ENCODE measurements around the gene SMIM38.

Gene SMIM38

DNA sequence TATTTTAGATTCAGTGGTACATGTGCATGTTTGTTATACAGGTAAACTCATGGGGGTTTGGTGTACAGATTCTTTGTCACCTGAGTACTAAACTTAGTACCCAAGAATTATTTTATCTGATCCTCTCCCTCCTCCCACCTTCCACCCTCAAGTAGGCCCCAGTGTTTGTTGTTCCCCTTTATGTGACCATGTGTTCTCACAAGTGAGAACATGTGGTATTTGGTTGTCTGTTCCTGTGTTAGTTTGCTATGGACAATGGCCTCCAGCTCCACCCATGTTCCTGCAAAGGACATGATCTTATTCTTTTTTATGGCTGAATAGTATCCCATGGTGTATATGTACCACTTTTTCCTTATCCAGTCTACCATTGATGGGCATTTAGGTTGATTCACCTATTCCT, 6.8 kb downstream of the SMIM38 start:
- DNase-seq = no peak

- DNase-seq = no peak
These were observed 8.1 kb downstream of the SMIM38 start for GRCh38 chr11:69163842-69164241.

DNA sequence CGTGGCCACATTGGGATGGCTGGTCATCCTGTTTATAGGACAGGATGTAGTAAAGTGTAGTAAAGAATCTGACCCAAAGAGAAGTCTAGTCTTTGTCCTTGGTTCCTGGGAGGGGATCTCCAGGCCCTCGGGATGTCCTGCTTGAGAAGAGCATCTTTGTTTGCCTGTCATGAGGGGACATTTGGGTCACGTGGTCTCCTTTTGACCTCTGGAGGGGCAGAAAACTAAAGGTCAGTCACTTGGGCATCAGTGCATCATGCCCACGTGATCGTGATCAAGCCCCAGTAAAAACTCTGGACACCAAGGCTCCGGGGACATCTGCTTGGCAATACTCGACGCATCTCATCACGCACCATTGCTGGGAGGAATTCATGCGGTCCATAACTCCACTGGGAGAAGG, 9.1 kb downstream of the SMIM38 start:
- no peak for DNase-seq

GRCh38 chr11:69165775-69166174, 10.0 kb downstream of the SMIM38 start:
- no peak for DNase-seq

DNA sequence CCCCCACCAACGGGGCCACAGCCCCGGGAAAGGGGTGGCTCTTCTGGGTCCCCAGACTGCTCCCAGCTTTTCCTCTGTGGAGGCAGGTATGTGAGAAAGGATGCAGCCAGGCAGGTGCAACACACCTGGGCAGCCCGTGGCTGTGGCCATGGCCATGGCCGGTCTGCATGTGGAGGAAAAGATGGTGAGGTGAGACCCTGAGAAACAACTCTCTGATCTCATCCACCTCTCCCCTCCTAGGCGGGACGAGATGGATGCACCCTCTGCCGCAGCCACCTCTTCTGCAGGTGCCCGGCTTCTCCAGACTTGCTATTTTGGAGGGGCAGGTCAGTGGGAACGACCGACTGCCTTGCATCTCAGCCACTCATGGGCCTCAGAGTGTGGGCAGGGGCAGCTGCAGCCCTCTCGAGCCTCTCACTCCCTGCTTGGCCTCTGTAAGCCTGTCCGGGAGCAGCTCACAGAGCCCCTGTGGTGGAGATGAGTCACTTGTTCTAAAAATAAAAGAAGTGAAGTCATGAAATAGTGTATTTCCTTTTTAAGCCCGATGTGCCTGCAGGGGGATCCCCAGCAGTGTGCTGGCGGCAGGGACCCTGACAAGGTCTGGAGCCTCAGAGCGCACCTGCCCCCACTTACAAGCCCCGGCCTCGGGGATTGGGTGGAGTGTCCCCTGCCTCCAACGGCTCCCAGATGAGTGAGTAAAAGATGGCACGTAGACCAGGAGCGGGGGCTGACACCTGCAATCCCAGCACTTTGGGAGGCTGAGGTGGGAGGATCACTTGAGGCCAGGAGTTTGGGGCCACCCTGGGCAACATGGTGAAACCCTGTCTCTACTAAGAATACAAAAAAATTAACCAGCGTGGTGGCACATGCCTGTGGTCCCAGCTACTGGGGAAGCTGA, 10.7 kb downstream of the SMIM38 start:
- DNase-seq = no peak

DNA sequence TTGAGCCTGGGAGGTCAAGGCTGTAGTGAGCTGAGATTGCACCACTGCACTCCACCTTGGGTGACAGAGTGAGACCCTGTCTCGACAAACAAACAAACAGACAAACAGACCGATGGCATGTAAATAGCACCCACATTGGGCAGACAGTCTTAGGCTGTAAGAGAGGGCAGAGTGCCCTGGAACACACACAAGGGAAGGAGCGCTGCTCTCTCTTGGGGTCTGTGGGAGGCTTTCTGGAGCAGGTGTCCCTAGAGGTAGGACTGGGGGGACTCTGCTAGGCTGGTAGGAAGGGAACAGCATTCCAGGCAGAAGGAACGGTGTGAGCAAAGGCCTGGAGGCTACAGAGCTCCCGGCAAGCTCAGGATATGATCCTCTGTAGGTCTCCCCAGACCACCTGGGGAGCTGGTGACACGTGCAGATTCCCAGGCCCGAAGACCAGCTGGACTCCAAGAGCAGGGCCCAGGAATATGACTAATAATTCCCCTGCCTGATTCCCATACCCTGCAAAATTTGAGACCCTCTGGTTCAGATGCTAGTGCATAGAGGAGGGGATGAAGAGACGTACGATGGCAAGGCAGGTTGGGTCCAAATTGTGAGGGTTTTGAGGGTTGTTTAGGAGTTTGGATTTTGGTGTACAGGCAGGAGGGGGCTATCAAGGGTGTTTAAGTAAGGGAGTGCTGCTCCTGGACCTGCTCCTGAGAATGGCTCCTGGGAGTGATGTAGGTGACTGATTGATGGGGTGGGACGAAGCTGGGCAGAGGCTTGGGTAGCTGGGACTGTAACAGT, 11.6 kb downstream of the SMIM38 start:
- no peak for DNase-seq

GRCh38 chr11:69167916-69168691, 12.4 kb downstream of the SMIM38 start:
- no peak for DNase-seq

DNA sequence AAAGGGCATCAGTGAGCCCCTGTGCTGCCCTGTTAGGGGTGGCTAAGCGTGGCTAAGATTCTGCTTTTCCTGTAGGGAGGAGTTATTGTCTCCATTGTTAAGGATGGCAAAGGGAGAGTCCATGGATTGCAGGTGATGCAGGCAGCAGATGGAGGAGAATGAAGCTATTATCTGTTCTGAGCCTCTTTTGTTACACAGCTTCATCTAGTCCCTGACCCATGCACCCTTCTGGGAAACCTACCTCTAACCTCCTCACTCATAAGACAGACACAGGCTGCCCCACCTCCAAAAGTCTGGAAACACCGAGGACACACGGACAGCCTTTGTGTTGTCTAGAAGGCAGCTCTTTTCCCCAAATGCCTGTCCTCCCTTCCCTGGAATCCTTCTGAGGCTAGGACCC, 13.7 kb downstream of the SMIM38 start:
- no peak for DNase-seq

GRCh38 chr11:69170704-69171103, 15.0 kb downstream of the SMIM38 start:
- no peak for DNase-seq

GRCh38 chr11:69171476-69172240, 15.9 kb downstream of the SMIM38 start:
- DNase-seq = no peak

- no peak for DNase-seq
These were observed 16.9 kb downstream of the SMIM38 start for GRCh38 chr11:69172674-69173073.

DNA sequence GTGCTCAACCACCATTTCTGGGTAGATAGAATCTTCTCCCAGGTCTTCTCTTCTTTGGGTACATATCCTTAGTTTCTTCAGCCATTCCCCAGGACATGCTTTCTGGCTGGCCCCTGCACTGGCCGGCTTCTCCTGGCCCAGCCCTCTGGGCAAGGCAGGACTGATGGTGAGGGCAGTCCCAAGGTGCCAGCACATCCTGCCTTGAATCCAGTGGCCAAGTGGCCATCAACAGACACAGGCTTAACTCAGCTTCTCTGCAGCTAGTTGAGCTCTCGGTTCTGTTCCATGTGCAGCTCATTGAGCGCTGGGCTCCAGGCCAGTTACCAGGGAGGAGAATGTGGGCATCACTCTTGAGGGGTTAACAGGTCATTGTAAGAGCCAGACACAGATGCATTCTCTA, 17.6 kb downstream of the SMIM38 start:
- DNase-seq = no peak

DNA sequence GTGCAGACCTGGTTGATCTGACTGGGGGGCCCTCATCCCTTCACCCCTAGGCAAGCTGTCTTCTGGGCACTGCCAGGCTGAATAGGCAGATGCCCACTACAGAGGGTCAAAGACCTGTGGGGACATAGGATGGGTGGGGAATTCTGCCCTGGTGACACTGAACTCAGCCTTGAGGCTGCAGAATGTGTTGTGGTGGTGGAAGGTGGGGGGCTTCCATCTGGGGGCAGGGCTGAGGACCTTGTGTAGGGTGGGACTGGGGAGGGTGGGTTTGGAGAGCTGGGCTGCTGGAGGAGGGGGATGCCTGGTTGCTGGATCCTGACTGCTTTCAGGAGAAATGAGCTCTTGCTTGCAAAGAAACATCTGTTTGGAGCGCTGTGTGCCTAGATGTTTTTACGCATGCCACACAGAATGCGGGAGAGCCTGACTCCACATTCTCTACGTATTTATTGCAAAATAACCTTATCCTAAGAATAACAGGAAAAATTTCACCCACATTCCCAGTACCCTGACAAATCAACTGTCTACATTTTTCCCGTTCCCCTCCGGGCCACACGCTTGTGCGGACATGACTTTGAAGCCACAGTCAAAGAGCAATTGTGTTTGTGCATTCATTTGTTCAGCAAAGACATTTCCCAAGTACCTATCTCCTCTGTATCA, 18.3 kb downstream of the SMIM38 start:
- no peak for DNase-seq

- no peak for DNase-seq
These were observed 19.1 kb downstream of the SMIM38 start for GRCh38 chr11:69174841-69175240.

DNA sequence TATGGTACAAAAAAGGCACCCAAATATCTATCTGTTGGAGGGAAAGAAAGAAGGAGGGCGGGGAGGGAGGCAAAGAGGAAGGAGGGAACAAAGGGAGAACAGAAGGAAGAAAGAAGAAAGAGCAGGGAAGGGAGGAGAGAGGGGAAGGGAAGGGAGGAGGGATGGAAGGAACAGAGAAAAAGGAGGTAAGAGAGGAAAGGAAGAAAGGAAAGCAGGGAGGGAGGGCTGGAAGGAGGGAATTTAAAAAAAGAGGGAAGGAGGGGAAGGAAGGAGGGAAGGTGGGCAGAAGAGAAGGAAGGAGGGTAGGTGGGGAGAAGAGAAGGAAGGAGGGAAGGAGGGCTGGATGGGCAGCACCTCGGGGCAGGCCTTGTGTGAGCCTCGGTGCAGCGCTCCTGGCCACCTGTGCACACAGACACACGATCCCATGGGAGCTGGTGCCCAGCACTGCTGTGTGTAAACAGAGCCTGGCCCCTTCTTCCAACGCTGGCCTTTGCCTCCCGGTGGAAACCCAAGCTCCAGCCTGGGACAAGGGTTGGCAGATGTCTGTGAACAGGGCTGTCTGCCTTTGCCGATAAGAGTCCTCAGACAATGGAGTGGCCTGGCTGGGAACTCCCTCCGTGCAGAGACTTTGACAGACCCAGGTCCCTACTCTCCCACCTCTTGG, 23.2 kb downstream of the SMIM38 start:
- no peak for DNase-seq

GRCh38 chr11:69180226-69180625, 24.5 kb downstream of the SMIM38 start:
- DNase-seq = no peak

GRCh38 chr11:69180726-69181125, 25.0 kb downstream of the SMIM38 start:
- no peak for DNase-seq

- no peak for DNase-seq
These were observed 27.9 kb downstream of the SMIM38 start for GRCh38 chr11:69183613-69184012.

- no peak for DNase-seq
These were observed 30.9 kb downstream of the SMIM38 start for GRCh38 chr11:69186316-69187260.

DNA sequence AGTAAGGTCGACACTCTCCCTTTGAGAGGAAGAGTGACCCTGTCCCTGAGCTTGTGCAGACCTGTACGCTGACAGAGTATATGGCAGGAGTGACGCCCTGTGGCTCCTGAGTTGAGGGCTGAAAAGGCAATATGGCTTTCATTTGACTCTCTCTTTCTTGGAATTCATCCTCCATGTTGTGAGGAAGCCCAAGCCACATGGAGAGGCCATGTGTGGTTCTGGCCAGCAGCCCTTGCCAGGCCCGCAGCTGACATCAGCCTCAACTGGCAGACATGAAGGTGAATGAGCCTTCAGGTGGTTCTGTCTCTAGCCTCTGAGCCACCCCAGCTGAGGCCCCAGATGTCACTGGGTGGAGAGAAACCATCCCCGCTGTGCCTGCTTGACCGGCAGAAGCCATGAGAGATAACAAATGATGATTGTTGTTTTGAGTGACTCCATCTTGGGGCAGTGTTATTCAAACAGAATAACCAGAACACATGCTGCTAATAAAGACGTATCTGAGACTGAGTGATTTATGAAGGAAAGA, 31.9 kb downstream of the SMIM38 start:
- no peak for DNase-seq

All from effector CD4-positive, alpha-beta T cell (primary cell).